ENCODE data around the gene HDAC4.
"Not testable (repeated sequence)": the region's sequence is repeated elsewhere in the genome, so short reads cannot be mapped to it uniquely, and the experiment has no call there.

The HDAC4 gene

DNA sequence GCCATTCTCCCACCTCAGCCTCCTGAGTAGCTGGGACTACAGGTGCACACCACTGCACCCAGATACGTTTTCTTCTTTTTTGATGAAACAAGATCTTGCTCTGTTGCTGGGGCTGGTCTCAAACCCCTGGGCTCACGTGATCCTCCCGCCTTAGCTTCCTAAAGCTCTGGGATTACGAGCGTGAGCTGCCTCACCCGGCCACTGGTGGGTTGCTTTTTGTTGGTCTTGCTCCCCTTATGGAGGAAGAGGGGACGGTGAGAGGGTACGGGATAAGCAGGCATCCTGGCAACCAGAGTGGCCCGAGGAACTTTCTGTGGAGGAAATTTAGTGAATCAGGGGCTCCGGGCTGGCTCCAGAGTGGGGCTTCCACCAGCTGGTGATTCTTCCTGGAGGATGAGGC lies 222.3 kb downstream of the HDAC4 start:
- no peak for DNase-seq

DNA sequence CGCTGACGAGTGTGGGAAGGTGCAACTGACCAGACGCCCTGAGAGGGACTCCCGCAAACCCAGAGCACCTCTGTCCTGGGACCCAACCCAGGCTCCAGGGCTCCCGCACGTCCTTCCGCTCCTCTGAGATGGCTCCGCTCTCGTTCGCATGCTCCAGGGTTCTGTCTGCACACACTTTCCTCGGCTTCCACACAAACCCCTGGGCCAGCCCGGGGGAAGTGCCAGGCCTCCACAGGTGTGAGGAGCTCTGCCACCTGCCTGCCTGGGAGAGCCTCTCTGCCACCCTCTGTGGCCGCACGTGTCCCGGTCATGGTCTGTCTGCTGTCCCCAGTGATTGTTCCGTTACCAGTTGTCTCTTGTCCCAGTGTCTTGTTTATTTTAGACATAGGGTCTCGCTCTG lies 222.9 kb downstream of the HDAC4 start:
- DNase-seq = no peak

DNA sequence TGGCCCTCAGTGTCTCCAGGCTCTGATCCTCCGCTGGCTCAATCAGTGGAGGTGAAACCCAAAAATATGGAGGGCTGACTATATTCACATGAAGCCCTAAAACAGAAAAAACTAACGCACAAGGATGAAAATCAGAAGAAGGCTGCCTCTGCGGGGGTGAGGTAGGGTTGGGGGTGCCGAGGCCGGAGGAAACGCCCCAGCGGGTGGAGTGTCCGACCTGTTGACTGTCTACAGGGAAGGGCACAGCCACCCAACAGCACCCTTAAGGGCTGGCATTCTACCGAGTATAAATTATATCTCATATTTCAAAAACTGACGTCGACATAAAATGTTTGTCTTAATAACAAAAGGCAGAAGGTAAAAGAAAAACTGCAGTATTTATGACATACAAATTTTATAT lies 223.5 kb downstream of the HDAC4 start:
- no peak for DNase-seq

DNA sequence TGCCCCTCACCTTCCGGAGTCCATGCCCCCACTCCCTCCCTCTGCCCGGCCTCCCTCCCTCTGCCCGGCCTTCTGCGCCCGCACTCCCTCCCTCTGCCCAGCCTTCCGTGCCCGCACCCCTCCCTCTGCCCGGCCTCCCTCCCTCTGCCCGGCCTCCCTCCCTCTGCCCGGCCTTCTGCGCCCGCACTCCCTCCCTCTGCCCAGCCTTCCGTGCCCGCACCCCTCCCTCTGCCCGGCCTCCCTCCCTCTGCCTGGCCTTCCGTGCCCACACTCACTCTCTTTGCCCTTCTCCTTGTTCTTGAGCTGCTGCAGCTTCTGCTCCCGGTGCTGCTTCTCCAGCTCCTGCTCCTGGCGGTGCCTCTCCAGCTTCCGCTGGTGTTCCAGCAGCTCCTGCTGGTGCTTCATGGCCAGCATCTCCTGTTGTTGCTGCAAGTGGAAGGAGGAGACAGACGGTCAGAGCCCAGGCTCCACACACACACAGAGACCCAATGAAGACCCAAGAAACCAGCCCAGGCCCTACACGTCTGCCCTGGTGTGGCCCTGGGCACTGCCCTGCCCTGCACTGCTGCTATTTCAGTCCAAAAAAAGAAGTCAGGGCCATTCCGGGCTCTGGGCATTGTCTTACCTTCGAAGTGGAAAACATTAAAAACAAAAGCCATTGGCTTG lies 224.5 kb downstream of the HDAC4 start:
- DNase-seq = not testable (repeated sequence)

DNA sequence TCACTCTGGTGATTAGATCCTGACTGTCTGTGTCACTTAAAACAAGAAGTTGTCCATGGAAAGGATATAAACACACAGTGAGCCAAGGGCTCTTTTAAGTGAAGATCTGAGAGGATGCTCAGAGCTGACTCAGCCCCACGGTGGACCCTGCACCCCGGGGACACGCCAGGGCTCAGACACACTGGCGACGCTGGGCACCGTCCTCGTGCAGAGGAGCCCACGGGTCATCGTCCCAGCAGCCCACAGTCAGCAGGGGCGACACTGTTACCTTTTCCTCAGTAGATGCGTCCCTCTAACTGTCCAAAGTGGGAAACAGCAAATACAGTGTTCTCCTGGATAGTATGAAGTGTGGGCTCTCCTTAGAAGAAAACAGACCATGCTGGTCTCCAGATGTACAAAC lies 225.6 kb downstream of the HDAC4 start:
- no peak for DNase-seq

DNA sequence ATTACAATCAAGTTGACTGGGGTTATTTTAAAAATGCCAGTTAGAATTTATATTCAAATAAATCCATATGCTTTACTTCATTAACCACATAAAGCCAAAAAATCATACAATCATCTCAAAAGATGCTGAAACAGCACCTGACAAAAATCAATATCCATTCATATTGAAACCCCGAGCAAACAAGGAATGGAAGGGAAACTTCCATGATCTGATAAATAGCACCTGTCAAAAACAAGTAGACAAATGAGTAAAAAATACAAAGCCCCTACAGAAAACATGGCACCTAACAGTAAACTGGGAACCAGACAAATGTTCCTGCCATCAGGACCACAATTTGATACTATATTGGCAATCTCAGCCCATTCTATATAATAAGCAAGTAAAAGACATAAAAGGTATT lies 227.5 kb downstream of the HDAC4 start:
- no peak for DNase-seq

DNA sequence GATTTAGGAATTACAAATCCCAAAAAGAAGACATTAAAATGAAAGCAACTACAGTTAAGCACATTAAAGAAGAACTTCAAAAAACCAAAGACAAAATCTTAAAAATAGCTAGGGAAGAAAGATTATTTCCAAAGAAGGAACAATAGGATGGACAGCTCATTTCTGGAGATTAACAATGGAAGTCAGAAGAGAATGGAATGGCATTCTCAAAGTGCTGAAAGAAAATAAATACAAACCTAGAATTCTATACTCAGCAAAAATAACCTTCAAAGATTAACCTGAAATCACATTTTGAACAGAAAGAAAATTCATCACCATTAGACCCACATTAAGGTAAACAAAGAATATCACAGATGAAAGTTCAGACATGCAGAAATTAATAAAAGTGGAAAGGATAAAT lies 229.2 kb downstream of the HDAC4 start:
- no peak for DNase-seq

DNA sequence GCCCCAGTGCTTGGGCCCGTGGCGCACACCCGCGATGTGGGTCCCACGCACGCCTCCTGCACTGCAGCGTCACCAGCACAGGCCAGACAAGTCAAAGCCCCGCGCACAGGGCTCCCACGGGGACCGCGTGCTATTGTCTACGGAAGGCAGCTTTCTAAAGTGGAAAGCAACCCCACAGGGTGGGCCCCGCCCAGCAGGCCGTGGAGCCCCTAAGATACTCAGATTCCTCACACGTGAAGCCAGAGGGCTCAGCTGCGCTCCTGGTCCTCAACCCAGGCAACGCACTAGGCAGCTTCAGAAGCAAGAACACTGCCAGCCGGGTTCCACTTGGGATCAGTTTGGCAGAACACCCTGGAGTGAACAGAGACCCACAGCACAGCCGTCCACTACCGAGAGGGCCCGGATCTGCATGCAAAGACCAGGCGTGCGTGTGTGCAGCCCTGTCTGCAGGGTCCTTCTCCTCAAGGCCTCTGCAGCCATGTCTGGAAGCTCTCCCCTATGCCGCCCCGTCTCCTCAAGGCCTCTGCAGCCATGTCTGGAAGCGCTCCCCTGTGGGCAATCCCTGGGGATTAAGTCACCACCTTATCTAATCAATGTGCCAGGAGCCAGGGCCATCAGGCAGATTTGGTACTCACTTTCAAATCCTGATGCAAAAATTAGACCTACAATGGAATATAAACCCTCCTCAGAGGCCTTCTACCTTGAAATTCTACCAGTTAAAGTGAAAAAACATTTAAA lies 231.3 kb downstream of the HDAC4 start:
- no peak for DNase-seq

DNA sequence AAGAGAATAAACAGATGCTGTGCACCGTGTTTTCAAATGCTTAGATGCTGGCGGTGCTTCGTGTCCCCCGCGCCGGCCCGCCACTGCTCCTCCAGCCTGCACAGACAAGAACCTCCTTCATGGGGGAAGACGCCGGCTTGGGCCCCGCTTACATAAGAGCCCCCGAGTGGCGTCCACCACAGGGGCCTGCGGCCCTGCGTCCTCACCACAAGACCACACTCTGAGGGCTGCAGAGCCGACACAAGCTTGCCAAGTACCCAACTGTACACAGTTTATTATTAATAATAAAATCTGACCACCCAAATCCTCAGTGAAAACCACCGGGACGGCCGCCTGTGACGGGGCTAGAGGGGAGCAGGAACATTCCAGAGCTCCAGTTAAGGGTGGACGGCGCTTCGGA lies 232.2 kb downstream of the HDAC4 start:
- no peak for DNase-seq

DNA sequence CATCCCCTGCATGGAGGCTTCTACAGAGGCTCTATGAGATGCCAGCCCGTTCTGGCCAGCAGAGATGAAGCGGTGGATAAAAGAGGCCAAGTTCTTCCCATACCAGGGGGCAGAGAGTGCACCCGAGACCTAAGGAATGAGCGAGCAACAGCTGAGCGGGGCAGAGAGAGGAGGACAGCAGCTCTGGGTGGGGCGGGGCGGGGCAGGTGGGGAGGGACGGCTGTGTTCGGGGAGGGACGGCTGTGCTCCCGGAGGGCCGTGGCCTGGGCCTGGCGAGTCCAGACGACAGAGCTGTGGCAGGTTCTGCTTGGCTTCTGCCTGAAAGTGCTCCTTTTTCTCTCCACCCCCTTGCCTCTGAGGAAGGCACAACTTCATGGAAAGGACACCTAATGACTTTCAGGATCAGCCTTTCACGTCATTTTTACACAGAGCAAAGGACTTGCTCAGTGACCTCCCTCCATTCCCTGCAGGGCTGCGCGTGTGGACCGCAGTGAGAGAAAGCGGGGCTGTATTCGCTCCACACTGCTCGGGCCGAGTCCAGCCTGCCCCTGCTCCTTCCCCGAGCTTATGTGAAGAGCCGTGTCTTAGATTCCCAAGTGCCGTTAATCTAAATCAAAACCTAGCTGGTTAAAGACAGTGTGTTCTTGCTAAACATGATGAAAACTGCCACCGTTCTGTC lies 232.9 kb downstream of the HDAC4 start:
- no peak for DNase-seq

DNA sequence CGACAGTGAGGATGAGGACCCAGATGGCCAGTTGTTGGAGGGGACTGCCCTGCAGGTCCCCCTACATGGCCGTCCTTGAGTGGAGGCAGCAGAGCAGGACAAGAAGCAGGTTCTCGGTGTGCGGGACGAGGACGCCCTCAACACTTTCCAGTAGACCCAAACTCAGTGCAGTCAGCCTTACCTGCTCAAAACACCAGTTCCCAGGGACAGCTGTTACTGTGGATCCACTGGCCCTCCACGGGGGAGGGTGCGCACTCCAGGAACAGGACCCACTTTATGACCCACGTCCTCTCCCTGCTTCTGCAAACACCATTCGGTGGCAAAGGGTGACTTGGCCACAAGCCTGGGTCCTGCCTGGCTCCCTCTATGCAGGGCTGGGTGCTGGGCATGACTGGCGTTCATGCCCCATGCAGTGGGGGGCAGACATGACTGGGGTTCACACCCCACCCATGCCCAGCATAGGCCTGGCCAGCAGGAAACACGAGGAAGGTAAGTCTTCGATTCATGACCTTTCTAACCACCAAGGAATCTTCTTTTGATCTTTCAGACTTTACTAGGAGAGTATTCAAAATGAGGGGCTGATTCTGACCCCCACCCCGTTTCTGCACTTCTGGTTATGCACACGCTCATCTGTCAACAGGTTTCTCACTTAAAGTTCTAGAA lies 233.7 kb downstream of the HDAC4 start:
- no peak for DNase-seq

DNA sequence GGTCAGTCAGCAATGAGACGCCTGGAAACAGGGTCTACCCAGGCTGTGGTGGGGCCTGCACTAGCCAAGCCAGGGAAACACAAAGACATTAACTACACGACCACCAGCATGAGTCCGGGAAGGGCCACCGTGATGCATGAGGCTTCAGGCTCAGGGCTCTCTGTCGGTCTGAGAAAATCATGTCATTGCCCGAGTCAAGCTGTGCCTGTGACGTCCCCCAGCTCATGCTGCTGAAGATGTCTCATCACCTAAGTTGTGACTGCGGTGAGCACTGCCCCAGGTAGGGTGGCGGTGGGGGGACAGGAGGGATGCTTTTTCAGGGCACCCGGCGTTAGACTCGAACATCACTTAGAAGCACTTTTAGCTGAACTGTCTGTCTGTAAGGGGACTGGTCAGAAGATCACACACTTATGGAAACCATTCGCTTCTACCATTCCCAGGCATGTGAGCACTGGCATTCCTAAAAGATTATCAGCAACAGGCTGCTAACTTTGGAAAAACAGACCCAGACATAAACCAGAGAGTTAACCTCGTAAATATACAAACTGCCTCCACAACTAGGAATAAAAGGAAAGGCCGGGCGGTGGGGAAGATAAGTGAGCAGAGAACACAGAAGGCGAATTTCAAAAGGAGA lies 234.5 kb downstream of the HDAC4 start:
- no peak for DNase-seq

DNA sequence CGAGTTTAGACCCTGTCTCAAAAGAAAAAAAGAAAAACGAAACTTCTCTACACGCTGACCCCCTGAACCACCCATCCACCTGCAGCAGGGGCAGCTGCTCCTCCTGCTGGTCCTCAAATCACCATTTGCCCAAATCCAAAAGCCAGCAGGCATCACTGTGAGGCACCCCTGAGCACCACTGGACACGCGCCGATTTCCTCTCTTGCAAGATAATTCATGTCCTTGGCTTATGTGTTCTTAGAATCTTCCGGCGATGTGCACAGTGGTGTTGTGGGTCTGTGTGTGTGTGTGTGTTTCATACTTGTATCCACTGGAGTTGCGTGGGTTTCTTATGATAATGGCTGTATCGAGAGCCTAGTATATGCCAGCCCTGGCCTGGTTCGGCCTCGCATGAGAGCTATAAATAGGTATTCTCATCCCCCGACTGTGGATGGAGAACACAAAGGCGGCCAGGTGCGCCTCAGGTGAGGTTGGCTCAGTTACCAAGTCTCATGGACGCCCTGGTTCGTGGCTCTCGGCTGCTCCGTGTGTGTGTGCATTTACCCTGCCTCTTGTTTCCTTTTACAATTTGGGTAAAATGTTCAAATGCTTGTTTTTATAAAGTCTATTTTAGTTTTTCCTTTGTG lies 235.5 kb downstream of the HDAC4 start:
- no peak for DNase-seq

DNA sequence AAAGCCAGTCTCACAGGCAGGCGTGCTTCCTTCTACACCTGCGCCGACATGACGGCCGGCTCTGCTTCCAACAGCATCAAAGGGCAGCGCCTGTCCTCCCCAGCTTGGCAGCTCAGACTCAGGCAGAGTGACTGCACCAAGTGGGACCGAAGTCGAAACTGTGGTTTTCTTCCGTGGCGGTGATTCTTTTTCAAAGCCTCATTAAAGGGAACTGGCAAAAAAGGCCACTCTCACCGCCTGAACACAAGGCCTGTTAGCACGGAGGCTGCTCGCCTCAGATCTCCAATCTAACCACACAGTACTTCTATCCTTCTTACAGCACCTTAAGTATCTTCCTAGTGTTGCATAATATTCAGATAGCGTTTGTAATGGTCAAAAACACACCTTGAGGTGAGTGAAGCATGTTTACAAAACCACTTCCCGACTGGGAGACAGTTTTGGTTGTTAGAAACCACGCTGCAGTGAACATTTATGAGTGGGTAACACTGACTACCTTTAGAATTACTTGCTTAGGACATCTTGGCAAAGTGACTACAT lies 236.4 kb downstream of the HDAC4 start:
- peak; percentile 34 for DNase-seq

DNA sequence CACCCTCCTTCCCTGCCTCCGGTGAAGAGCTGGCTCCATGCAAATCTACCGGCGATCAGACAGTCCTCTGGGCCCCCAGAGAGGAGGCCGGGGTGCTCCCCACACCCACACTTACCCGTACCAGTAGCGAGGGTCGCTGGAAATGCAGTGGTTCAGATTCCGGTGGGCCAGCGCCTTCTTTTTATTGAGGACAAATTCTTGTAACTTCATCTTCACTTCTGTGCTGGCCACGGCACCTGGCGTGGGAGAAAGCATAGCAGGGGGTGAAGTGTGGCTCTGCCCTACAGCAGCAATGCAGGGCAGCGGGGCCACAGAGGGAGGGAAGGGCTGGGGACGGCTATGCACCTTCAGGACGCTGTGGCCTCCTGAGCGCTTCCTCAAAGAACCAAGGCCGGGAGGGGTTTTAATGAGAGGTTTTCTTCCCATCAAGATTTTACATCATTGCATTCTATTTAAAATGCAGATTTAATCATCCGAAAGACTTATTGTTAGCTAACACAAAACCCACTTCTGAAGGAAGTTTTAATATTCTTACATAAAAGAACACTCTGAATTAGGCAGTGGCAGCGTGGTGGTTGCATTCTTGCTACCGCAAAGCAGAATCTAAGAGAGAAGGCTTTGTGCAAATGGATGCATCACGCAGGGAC lies 237.0 kb downstream of the HDAC4 start:
- no peak for DNase-seq

DNA sequence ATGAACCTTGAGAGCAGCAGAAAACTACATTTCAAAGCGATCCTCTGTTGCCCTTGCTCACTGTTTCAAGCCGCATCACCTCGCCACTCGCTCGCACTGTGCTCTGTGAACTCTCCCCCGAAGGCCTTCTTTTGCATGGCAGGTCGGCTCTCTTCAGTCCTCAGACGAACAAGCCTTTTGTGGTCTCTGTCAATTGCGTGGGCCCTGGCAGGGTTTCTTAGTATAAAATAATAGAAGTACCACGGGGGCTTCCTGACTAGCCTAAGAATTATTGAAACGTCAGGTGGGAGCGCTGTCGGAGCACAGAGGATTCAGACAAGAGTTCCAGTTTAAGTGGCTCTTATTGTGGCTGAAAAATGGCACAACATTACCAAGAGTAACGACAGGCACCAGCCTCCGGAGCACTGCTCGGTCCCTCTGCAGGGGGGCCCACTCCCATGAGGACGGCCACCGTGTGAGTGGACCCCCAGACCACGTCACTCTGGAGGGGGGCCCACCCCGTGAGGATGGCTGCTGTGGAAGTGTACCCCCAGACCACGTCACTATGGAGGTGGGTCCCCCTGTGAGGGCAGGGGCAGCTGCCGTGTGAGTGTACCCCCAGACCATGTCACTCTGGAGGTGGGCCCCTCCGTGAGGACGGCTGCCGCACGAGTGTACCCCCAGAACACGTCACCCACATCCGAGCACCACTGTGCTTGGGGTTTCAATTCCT lies 237.7 kb downstream of the HDAC4 start:
- no peak for DNase-seq

DNA sequence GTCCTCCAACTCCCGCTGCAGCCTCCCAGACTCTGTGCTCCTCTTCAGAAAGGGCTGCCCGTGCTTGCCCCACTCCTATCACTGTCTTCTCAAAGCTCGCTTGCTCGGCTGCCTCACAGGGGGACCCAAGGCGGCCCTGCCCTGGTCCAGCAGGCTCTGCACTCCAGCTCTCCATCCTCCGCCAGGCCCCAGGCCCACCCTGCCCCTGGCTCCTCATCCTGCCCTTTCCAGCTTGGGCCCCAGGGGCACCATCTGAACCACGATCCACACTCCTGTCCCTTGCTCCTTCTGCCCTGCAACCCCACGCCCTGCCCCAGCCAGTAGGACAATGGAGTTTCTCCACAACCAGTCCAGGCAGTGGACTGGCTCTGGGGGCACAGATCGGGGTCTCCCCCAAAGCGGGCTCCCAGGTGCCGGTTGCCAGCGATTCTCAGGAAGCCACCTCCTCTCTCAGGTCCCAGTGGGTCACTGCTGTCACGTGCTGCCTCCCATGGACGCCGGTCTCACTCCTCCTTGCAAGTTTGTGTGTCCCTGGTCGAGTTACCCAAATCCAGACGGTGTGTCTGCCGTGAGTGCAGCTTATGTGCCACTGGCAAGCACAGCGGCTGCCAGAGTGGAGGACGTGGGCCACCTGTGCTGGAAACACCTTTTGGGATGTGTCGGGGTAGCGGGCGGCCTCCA lies 238.5 kb downstream of the HDAC4 start:
- DNase-seq = no peak

DNA sequence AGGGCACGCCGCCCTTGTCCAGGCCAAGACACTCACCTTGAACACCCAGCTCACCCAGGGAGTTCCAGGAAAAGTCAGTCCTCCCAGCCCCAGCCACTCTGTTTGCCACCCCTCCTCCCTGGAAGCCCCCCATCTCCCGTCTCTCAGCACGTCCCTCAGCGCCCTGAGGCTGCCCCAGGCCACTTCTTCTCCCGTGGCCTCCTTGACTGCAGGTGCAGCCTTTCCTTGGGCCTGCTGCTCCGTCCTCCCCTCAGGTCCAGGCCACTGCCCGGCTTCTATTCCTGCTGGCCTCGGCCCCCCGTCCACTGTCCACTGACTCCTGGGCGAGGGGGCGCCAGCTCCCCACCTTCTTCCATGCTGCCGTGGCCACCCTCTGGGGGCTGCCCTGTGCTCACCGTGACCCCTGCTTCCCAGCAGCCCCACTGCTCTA lies 239.1 kb downstream of the HDAC4 start:
- no peak for DNase-seq

DNA sequence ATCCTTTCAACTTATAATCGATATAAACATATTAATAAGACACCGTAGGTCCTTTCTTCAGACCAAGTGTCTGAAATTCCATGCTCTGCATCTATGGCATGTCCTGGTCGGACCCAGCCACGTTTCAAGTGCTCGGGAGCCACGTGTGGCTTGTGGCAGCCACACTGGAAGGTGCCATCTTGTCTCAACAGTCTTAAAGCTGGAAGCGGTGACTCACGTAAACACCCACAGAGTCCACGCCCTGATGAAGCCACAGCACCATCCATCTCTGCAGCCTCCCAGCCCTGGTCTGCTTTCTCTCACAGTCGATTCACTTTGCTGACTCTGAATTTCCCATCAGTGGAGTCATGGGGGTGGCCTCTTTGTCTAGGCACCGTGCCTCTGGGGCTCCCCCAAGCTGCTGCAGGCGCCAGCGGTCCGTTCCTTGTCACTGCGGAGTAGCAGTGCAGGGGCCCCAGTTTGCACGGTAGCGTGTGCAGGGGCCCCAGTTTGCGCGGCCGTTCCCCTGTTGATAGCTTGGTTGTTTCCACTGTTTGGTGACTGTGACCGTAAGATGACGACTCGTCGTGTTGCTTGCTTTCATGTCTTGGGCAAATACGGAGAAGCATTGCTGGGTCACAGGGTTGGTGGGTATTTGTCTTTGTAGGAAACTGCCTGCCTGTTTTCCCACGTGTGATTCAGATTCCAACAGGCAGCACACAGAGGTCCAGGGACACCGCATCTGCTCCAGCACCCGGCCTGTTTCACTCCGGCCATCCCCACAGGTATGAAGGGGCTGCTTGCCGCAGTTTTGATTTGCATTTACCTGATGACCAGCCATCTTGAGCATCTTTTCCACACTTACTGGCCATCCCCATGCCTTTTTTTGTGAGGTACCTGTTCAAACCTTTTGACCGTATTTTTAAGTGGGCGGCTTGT lies 240.3 kb downstream of the HDAC4 start:
- DNase-seq = no peak
